Neural cell (in vitro differentiated cells): ENCODE measurements around the gene EEF1B2. TPM values are rescaled to one million over a fixed set of nuclear protein-coding genes. Genes with fewer than 3 reads are reported as not detected.

Source experiments
- H2AFZ ChIP-seq: fragments of 200-600, 300-800 bp; sonication (generic), shearing (Covaris generic); 2 replicates; pipeline ENCODE4 v1.6.0; 2014; ENCODE audit warnings: low read depth, mild to moderate bottlenecking, antibody characterized with exemption, low read length, moderate library complexity
- H3F3A ChIP-seq: fragments of 200-600 bp; shearing (Covaris generic); 2 replicates; pipeline ENCODE4 v1.6.1; 2016; ENCODE audit warnings: mild to moderate bottlenecking, moderate library complexity, mixed read lengths, antibody characterized with exemption, low read length; ENCODE audit not compliant: insufficient read depth, poor library complexity, severe bottlenecking
- H3K27ac ChIP-seq: fragments of 200-600, 300-800 bp; sonication (generic), shearing (Covaris generic); 2 replicates; pipeline ENCODE4 v1.5.1; 2014; ENCODE audit warnings: mild to moderate bottlenecking, low read length, moderate library complexity
- H3K27me3 ChIP-seq: fragments of 300-800, 200-600 bp; sonication (generic), shearing (Covaris generic); 2 replicates; pipeline ENCODE4 v1.6.0; 2014; ENCODE audit warnings: mild to moderate bottlenecking, low read depth, low read length, moderate library complexity; ENCODE audit not compliant: insufficient read depth
- H3K36me3 ChIP-seq: fragments of 300-800, 200-600 bp; sonication (generic), shearing (Covaris generic); 2 replicates; pipeline ENCODE4 v1.5.1; 2014; ENCODE audit warnings: mild to moderate bottlenecking, antibody characterized with exemption, low read length, moderate library complexity; ENCODE audit not compliant: insufficient read depth
- H3K4me2 ChIP-seq: fragments of 300-800, 200-600 bp; sonication (generic), shearing (Covaris generic); 2 replicates; pipeline ENCODE4 v1.6.0; 2014; ENCODE audit warnings: mild to moderate bottlenecking, low read length
- H3K4me3 ChIP-seq: fragments of 300-800, 200-600 bp; sonication (generic), shearing (Covaris generic); 2 replicates; pipeline ENCODE4 v1.5.1; 2014; ENCODE audit warnings: mild to moderate bottlenecking, low read length, moderate library complexity
- H3K79me2 ChIP-seq: fragments of 200-600 bp; shearing (Covaris generic); replicated peaks from 2 replicates; pipeline ENCODE4 v1.6.0; 2014; ENCODE audit warnings: mild to moderate bottlenecking, low read length, moderate library complexity; ENCODE audit not compliant: insufficient read depth
- H3K9ac ChIP-seq: fragments of 300-800, 200-600 bp; sonication (generic), shearing (Covaris generic); 2 replicates; pipeline ENCODE4 v1.6.1; 2016; ENCODE audit warnings: mild to moderate bottlenecking, low read length, mixed read lengths
- H3K9me2 ChIP-seq: fragments of 200-600 bp; shearing (Covaris generic); 2 replicates; pipeline ENCODE4 v1.6.1; 2016; ENCODE audit warnings: mild to moderate bottlenecking, low read length, mixed read lengths; ENCODE audit not compliant: insufficient read depth
- H3K9me3 ChIP-seq: fragments of 200-600, 300-800 bp; sonication (generic), shearing (Covaris generic); 2 replicates; pipeline ENCODE4 v1.6.1; 2016; ENCODE audit warnings: mild to moderate bottlenecking, mixed run types, low read length, moderate library complexity, mixed read lengths
- H4K20me1 ChIP-seq: fragments of 200-600 bp; shearing (Covaris generic); 2 replicates; pipeline ENCODE4 v1.6.1; 2016; ENCODE audit warnings: mild to moderate bottlenecking, mixed run types; ENCODE audit not compliant: insufficient read depth
- CTCF ChIP-seq: fragments of 450-650 bp; IDR thresholded peaks from 2 replicates; pipeline ENCODE4 v1.5.1; 2014; ENCODE audit warnings: antibody characterized with exemption, mild to moderate bottlenecking, moderate library complexity; ENCODE audit not compliant: poor library complexity, severe bottlenecking
- EP300 ChIP-seq: fragments of 450-650 bp; conservative IDR thresholded peaks from 2 replicates; pipeline ENCODE4 v1.6.1; 2014; ENCODE audit warnings: antibody characterized with exemption, mild to moderate bottlenecking, moderate library complexity; ENCODE audit not compliant: poor library complexity, severe bottlenecking
- EZH2 ChIP-seq: fragments of 200-600, 300-800 bp; shearing (Covaris generic), sonication (generic); IDR thresholded peaks from 2 replicates; pipeline ENCODE4 v1.6.1; 2014; ENCODE audit warnings: antibody characterized with exemption, low read length, borderline replicate concordance, mild to moderate bottlenecking; ENCODE audit not compliant: insufficient read depth, poor library complexity, severe bottlenecking
- MXI1 ChIP-seq: fragments of 450-650 bp; conservative IDR thresholded peaks from 2 replicates; pipeline ENCODE4 v1.6.1; 2014; ENCODE audit warnings: antibody characterized with exemption, mild to moderate bottlenecking; ENCODE audit not compliant: poor library complexity, severe bottlenecking
- POLR2AphosphoS5 ChIP-seq: IDR thresholded peaks from 2 replicates; pipeline ENCODE4 v1.6.1; 2012
- RAD21 ChIP-seq: fragments of 450-650 bp; conservative IDR thresholded peaks from 2 replicates; pipeline ENCODE4 v1.6.1; 2014; ENCODE audit warnings: antibody characterized with exemption, mild to moderate bottlenecking, moderate library complexity
- REST ChIP-seq: IDR thresholded peaks from 2 replicates; pipeline ENCODE4 v1.6.1; 2012; ENCODE audit warnings: borderline replicate concordance
- SMC3 ChIP-seq: fragments of 450-650 bp; conservative IDR thresholded peaks from 2 replicates; pipeline ENCODE4 v1.6.1; 2014; ENCODE audit warnings: antibody characterized with exemption, mild to moderate bottlenecking, moderate library complexity; ENCODE audit not compliant: poor library complexity
- TAF1 ChIP-seq: IDR thresholded peaks from 2 replicates; pipeline ENCODE4 v1.6.1; 2012; ENCODE audit warnings: low read depth
- polyA plus RNA-seq: library from polyadenylated mRNA; depleted of rRNA; stranded (reverse); fragments of >200 nt; gene quantifications from 2 replicates; pipeline ENCODE4 v1.2.3, GENCODE V29; 2014

The EEF1B2 gene
- polyA plus RNA-seq, 1 donor from 2014 or later: 551 TPM

GRCh38 chr2:206190111-206190510 is 30.4 kb downstream of the EEF1B2 start:
- H3K9me2 ChIP-seq: no peaks in the 10 kb centered on the region
- H2AFZ ChIP-seq: no peak overlapping the region
- H3K27me3 ChIP-seq: no peaks in the 10 kb centered on the region
- no peaks in the 10 kb centered on the region for H4K20me1 ChIP-seq
- no peaks in the 10 kb centered on the region for H3K9me3 ChIP-seq
- TF ChIP-seq SMC3: no peak
- H3K79me2 ChIP-seq: no peaks in the 10 kb centered on the region
- no peak overlapping the region for H3K4me2 ChIP-seq
- H3K36me3 ChIP-seq: no peaks in the 10 kb centered on the region
- no peak overlapping the region for H3K27ac ChIP-seq
- no peak overlapping the region for H3K4me3 ChIP-seq
- H3K9ac ChIP-seq: no peak overlapping the region
- H3F3A ChIP-seq: no peaks in the 10 kb centered on the region

GRCh38 chr2:206190689-206191088 is 31.0 kb downstream of the EEF1B2 start:
- no peak for TF ChIP-seq CTCF
- TF ChIP-seq TAF1: no peak
- no peak for TF ChIP-seq POLR2AphosphoS5
- no peak for TF ChIP-seq RAD21
- no peak for TF ChIP-seq REST
- TF ChIP-seq EZH2: no peak
- TF ChIP-seq SMC3: no peak
- TF ChIP-seq MXI1: no peak
- no peak for TF ChIP-seq EP300
- no peak overlapping the region for H2AFZ ChIP-seq

GRCh38 chr2:206192157-206192556 is 32.5 kb downstream of the EEF1B2 start:
- H3K36me3 ChIP-seq: no peaks in the 10 kb centered on the region
- no peaks in the 10 kb centered on the region for H3K9me3 ChIP-seq
- H3K9me2 ChIP-seq: no peaks in the 10 kb centered on the region
- no peaks in the 10 kb centered on the region for H3K27me3 ChIP-seq
- no peak overlapping the region for H3K4me3 ChIP-seq
- TF ChIP-seq TAF1 (no peak), EZH2 (no peak), RAD21 (no peak), CTCF (no peak), EP300 (no peak), POLR2AphosphoS5 (no peak), SMC3 (no peak), REST (no peak), MXI1 (no peak)
- H3K79me2 ChIP-seq: no peaks in the 10 kb centered on the region
- no peak overlapping the region for H3K4me2 ChIP-seq
- no peak overlapping the region for H3K27ac ChIP-seq
- no peaks in the 10 kb centered on the region for H4K20me1 ChIP-seq
- no peak overlapping the region for H3K9ac ChIP-seq
- no peaks in the 10 kb centered on the region for H3F3A ChIP-seq
- H2AFZ ChIP-seq: no peak overlapping the region

More at GRCh38 chr2:206190689-206191088, 31.0 kb downstream of the EEF1B2 start:
- no peaks in the 10 kb centered on the region for H3K36me3 ChIP-seq
- no peaks in the 10 kb centered on the region for H3K9me3 ChIP-seq
- H3K9ac ChIP-seq: no peak overlapping the region
- H4K20me1 ChIP-seq: no peaks in the 10 kb centered on the region
- no peak overlapping the region for H3K27ac ChIP-seq
- H3K27me3 ChIP-seq: no peaks in the 10 kb centered on the region
- no peak overlapping the region for H3K4me2 ChIP-seq
- no peak overlapping the region for H3K4me3 ChIP-seq
- no peaks in the 10 kb centered on the region for H3F3A ChIP-seq
- no peaks in the 10 kb centered on the region for H3K9me2 ChIP-seq
- no peaks in the 10 kb centered on the region for H3K79me2 ChIP-seq
